ENCODE measurements around the gene PSTPIP1. TPM values are rescaled to one million over a fixed set of nuclear protein-coding genes. Genes with fewer than 3 reads are reported as not detected.

The PSTPIP1 gene
- total and polyA plus RNA-seq, 2 of the 13 experiments (the other 11 are each of a cell fraction or from before 2014, with no cell fraction given) = 4.4 to 8.7 TPM

- H3K4me2 ChIP-seq (ENCODE audit: low read depth, low read length) = no peak overlapping the region
- H3K4me1 ChIP-seq (ENCODE audit: insufficient read depth, low read length) = peaks cover 3% of the 10 kb centered on the region; the same call in 1 of the 2 replicates
- no peak overlapping the region for H3K27ac ChIP-seq (ENCODE audit: extremely low read length, insufficient read depth, low read length)
- no peak overlapping the region for H3K9ac ChIP-seq (ENCODE audit: insufficient read depth, low read depth, low read length)
- H4K20me1 ChIP-seq (ENCODE audit: insufficient read depth, low read length) = no peaks in the 10 kb centered on the region
- no peaks in the 10 kb centered on the region for H3K9me3 ChIP-seq (ENCODE audit: low read length)
- ATAC-seq = no peak
- H3K27me3 ChIP-seq (ENCODE audit: control insufficient read depth in 1 of 2, insufficient read depth in 2 of 2, low read length in 2 of 2) = peaks cover 2 to 30% of the 10 kb centered on the region in 2 experiments; a peak in 4 of 5 replicates
- H3K79me2 ChIP-seq (ENCODE audit: insufficient read depth, low read length) = no peaks in the 10 kb centered on the region
- no peak overlapping the region for H3K4me3 ChIP-seq (replicated peaks in 1 of 3; ENCODE audit: insufficient read depth in 1 of 3, low read depth in 2 of 3, low read length in 3 of 3)
- intact Hi-C loops (cut with micrococcal nuclease; ENCODE audit: unreplicated experiment) (loop anchor here (5.0 kb wide), 1 partner anchor 366 kb away; no protein-coding TSS in a partner anchor), in situ Hi-C loops (cut with HindIII; ENCODE audit: extremely low pct_ligation_motif_present, low pct_unique_long_range_greater_than_20kb) (no loop called here)
- FAIRE-seq = no peak
- 34% methylated on average over 5 of the region's 5 CpGs for WGBS (ENCODE audit: low lambda C conversion rate)
- no peaks in the 10 kb centered on the region for H3K36me3 ChIP-seq (replicated peaks in 1 of 2; ENCODE audit: control insufficient read depth in 1 of 2, insufficient read depth in 2 of 2, low read length in 2 of 2)
- no TSS peak for BruUV-seq (replicated peaks)
- CTCF ChIA-PET (ENCODE audit: low intra/inter-chr PET ratio, low total read pairs) = no interaction called here
- H2AFZ ChIP-seq (ENCODE audit: low read length) = no peak overlapping the region
- no peak for DNase-seq (ENCODE audit: low spot score)
- POLR2A ChIA-PET = no interaction called here
- no peak for TF ChIP-seq THAP9 (CRISPR knock-in tag; IDR thresholded peaks at IDR 0.05; ENCODE audit: borderline replicate concordance)
- TF ChIP-seq THAP11 (CRISPR knock-in tag; IDR thresholded peaks at IDR 0.05) = no peak
- no peak for TF ChIP-seq ZSCAN12 (CRISPR knock-in tag; IDR thresholded peaks at IDR 0.05)
- TF ChIP-seq CENPX (CRISPR knock-in tag; IDR thresholded peaks at IDR 0.05) = no peak
- no peak for TF ChIP-seq PRDM10 (CRISPR knock-in tag; IDR thresholded peaks at IDR 0.05; ENCODE audit: low read depth)
- TF ChIP-seq CREB1 (IDR thresholded peaks at IDR 0.05) = no peak
- no peak for TF ChIP-seq CREB1 (CRISPR knock-in tag; IDR thresholded peaks at IDR 0.05)
Measured at GRCh38 chr15:76976572-76977270, 18.2 kb upstream of the PSTPIP1 start.

All from HepG2 (cell line).